GOT3 (cell line): ENCODE data around the gene C10orf67.
"Not testable (repeated sequence)": the region's sequence is repeated elsewhere in the genome, so short reads cannot be mapped to it uniquely, and the experiment has no call there.

Source experiments
- DNase-seq: peaks from one replicate; lab custom pipeline; 2025; ENCODE audit warnings: mixed read lengths; lab: John Stamatoyannopoulos, UW

The C10orf67 gene

GRCh38 chr10:23322082-23322481, 22.5 kb downstream of the C10orf67 start:
- DNase-seq = no peak

GRCh38 chr10:23319835-23320234, 24.8 kb downstream of the C10orf67 start:
- DNase-seq = no peak

DNA sequence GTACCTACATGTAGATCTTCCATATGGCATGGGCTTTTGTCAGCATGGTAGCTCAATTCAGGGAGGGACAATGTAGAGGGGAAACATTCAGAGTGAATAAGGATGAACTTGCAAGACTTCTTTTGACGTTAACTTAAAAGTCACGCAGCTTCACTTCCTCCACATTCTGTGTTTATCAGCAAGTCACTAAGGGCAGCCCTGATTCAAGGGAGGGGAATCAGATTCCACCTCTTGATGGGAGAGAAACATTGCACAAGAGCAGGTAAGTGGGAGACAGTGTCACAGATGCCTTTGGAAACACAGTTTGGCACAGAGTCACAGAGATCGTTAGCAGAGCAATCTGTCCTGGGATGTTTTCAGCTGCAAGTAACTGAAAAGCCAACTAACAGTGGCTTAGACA, 26.2 kb downstream of the C10orf67 start:
- no peak for DNase-seq

DNA sequence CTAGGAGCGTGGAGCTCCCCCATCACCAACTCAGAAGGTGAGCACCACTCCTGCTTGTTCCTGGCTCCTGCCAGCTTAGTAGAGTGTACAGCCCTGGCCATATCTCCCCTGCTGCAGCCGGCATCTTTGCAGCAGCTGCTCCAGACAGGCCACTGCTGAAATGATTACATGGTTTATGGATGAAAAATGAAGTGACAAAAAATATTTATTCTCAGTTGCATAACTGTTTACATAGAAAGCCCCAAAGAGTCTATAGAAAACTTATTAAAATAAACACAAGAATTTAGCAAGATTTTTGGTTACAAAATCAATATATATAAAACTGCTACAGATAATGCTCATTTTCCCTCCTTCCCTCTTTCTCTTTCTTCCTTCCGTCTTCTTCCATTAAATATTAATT, 27.2 kb downstream of the C10orf67 start:
- DNase-seq = no peak

DNA sequence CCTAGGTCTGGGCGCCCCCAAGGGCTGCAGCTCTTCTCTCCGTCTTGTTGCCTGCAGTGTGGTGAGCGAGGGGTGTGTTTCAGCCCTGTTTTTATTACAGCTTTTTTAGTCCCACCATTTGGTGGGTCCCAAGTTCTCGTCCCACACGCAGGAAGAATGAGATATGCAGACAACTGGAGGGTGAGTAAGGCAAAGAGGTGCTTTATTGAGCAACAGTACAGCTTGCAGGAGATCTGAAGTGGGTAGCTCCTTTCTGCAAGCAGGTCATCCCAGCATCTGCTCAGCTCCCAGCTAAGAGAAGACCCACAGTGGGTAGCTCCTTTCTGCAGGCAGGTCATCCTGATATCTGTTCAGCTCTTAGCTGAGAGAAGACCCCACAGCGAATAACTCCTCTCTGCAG, 28.2 kb downstream of the C10orf67 start:
- no peak for DNase-seq

GRCh38 chr10:23315966-23316365, 28.6 kb downstream of the C10orf67 start:
- DNase-seq = no peak

DNA sequence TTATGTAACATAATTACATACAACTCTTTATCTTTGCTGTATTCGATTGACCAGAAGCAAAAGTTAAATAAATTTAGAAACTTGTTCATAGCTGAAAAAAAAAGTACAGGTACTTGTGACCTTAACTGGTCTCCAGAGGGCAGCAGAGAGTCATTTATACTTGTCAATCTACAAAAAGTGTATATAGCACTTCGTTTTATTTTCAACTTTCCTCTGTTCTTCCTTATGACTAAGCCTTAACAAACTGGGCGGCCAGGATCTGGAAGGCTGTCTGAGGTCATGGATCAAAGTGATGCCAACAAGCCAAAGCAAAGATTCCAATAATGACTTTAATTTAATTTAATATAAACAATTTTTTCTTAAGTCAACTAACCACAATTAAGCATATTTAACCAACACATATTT, 29.8 kb downstream of the C10orf67 start:
- DNase-seq = no peak

DNA sequence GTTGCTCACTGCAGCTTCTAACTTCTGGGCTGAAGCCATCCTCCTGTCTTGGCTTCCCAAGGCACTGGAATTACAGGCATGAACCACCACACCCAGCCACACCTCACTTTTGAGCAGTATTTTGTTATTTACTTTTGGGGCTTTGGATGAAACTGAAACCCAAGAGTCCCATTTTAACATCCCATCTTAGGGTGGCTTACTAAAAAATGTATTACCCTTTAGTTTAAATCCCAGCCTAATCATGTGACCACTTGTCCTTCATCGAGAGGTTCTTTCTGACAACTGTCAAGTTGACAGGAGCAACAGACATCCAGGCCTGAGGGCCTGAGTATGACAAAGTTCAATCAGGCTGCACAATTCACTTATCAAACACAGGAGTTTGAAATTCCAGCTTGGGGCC, 33.6 kb downstream of the C10orf67 start:
- no peak for DNase-seq

GRCh38 chr10:23310404-23310803, 34.2 kb downstream of the C10orf67 start:
- no peak for DNase-seq

- not testable (repeated sequence) for DNase-seq
Measured at GRCh38 chr10:23299961-23300360, 44.6 kb downstream of the C10orf67 start.

- DNase-seq = no peak
Measured at GRCh38 chr10:23294638-23295247, 49.9 kb downstream of the C10orf67 start.

- DNase-seq = no peak
Measured at GRCh38 chr10:23293973-23294590, 50.5 kb downstream of the C10orf67 start.

DNA sequence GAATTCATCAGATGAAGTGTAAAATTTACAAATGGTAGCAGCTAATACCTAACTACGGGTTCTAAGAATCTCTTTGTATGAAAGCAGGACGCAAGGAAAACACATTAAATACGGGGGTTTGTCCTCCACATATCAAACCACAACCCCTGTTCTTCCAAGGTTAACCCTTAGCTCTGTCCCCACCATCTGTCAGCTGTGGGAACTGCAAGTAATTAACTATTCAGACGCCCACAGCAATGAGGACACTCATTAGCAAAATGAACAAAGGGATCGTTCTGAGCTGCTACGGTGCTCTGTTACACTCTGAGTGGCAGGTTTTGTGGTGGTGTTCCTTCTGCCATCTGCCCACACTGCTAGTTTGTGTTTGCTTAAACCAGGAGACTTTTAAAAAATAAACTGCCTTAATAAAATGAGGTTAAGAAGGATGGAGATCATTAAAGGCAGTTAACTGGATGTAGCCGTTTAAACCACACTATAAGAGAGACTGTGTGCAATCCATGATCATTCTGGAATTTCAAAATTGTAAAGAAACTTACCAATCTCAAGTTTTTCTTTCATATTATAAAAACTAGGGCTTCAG, 51.4 kb downstream of the C10orf67 start:
- no peak for DNase-seq

DNA sequence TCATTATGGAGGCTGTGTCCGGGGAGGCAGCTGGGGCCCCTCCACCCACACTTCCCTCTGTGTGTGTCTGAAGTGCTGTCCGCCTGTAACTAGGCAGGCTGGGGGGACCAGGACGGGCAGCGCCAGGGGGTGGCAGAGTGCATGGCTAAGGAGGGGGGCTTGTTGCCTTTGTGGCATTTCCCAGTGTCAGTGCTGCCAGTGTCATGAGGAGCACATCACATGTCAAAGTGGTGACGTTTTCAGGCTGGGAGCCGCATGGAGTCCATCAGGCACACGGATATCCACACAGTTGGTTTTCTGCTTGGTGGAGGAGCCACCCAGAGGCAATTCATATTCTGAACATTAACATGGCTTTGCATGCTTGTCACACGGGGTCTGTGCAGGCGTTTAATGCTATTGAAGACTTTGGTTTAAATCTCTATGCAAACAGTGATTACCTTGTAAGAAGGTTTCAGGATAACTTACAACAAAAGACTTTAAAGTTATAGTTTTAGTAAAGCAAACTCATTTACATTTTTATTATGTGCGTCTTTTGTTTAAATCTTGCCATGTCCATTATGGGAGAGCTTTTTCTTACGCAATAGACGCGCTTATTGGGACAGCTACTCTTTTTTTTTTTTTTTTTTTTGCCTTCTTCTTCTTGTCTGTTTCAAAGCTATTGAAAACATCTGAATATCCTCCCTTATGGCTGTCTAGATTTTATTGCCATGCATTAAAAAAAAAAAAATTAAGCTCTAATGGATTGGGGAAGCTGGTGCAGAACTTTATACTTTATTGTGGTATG, 52.9 kb downstream of the C10orf67 start:
- DNase-seq = no peak

DNA sequence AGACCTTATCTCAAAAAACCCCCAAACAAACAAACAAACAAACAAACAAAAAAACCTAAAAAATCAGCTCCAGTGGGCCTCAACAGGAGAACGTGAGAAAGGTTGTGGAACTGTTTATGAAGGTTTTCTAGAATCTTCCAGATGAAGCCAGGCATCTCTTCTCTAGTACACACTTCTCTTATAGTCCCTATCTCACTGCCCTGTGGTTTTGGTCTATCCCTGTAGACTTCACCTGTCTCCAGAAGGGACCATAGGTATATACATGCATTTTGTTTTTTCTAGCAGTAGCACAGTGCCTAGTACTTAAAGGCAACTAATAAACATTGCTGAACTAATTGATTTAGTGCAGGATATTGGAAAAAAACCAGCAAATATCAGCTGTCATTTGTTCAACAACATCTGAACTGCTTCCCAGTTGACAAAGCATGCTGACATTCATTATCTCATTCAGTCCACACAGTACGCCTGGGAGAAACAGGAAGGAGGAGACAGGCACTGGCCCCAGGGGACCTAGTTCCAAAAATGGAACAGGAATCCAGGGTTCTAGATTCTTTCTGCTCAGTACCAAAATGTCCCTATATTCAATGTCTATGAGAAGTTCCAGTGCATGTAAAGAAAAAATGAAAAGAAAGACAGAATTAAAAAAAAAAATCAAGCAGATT, 59.8 kb downstream of the C10orf67 start:
- no peak for DNase-seq

DNA sequence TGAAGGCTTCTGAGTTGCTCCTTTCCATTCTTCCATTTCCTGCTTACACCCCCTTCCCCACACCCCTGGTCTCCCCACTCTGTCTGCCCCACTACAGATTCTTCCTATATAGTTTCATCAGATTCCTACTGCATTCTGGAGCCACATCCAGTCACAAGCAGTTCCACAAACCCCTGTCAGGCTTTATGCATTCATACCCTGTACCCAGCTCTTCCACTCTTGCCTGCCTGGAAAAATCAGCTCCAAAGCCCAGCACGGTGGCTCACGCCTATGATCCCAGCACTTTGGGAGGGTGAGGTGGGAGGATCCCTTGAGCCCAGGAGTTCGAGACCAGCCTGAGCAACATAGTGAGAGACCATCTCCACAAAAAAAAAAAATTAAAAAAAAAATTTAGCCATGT, 60.4 kb downstream of the C10orf67 start:
- DNase-seq = no peak

DNA sequence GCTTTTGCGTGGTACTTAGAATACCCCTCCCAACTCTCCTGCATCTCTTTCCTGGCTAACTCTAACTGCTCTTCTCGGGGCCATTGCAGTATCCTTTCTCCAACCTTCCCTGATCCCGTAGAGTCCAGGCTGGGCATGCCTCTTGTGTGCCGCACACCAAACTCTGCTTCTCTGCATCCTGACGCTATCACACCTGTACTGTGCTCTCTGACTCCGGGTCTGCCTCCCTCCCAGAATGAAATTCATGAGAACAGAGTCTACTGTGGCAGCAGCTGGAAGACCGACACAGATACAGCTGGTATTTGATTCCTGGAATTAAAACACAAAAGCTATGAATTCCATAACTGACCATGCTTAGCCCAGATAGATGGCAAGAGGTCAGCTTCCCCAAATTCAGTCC, 60.9 kb downstream of the C10orf67 start:
- DNase-seq = no peak

GRCh38 chr10:23281044-23281433, 63.6 kb downstream of the C10orf67 start:
- no peak for DNase-seq

GRCh38 chr10:23280419-23281043, 64.1 kb downstream of the C10orf67 start:
- DNase-seq = no peak

- DNase-seq = no peak
Measured at GRCh38 chr10:23275355-23275754, 69.2 kb downstream of the C10orf67 start.

- not testable (repeated sequence) for DNase-seq
Measured at GRCh38 chr10:23274179-23274578, 70.4 kb downstream of the C10orf67 start.

- DNase-seq = no peak
Measured at GRCh38 chr10:23270531-23270930, 74.1 kb downstream of the C10orf67 start.
